IMR-90 (cell line): ENCODE measurements around the gene TEX52. TPM values are rescaled to one million over a fixed set of nuclear protein-coding genes. Genes with fewer than 3 reads are reported as not detected.

Experiments
- ATAC-seq: fragments of 200-7000 bp; cut with Tn5 transposase; 2 replicates; pipeline ENCODE4 v1.9.1; 2020; ENCODE audit warnings: low read depth, mild to moderate bottlenecking, moderate library complexity
- BruUV-seq: library from RNA; stranded (reverse); fragments of 400-500 nt; replicated peaks from 2 replicates; lab custom pipeline; 2021; lab: Mats Ljungman, UMichigan
- CTCF ChIA-PET: fragments of 300-600 bp; formaldehyde crosslinking; extraction: SDS; loops from one replicate; lab custom pipeline; 2021; ENCODE audit warnings: antibody characterized with exemption; lab: Yijun Ruan, JAX
- POLR2A ChIA-PET: fragments of 300-600 bp; sonication (Branson Sonifier 250); formaldehyde crosslinking; loops from one replicate; lab custom pipeline; 2022; ENCODE audit warnings: antibody characterized with exemption; ENCODE audit not compliant: unreplicated experiment; lab: Charles Lee
- DNase-seq: peaks from one replicate; pipeline ENCODE4 v3.0.0; 2013
- H2AFZ ChIP-seq: replicated peaks from 2 replicates; pipeline ENCODE3; 2013; ENCODE audit warnings: low read length, mild to moderate bottlenecking; ENCODE audit not compliant: poor library complexity
- H2AK5ac ChIP-seq: 2 replicates; pipeline ENCODE4 v1.6.1; 2013; ENCODE audit warnings: low read depth, low read length, inconsistent platforms
- H2AK9ac ChIP-seq: replicated peaks from 2 replicates; pipeline ENCODE3; 2013; ENCODE audit warnings: mild to moderate bottlenecking, low read depth, low read length, moderate library complexity; ENCODE audit not compliant: poor library complexity
- H2BK120ac ChIP-seq: 2 replicates; pipeline ENCODE4 v1.6.1; 2013; ENCODE audit warnings: low read depth, low read length, inconsistent platforms
- H2BK15ac ChIP-seq: 3 replicates; pipeline ENCODE4 v1.6.1; 2013; ENCODE audit warnings: low read depth, low read length, inconsistent platforms
- H2BK20ac ChIP-seq: 2 replicates; pipeline ENCODE4 v1.6.1; 2013; ENCODE audit warnings: low read depth, mild to moderate bottlenecking, inconsistent platforms, low read length, moderate library complexity
- H2BK5ac ChIP-seq: 2 replicates; pipeline ENCODE4 v1.6.1; 2013; ENCODE audit warnings: mild to moderate bottlenecking, low read depth, low read length, inconsistent platforms; ENCODE audit not compliant: poor library complexity, severe bottlenecking
- H3K14ac ChIP-seq: replicated peaks from 2 replicates; pipeline ENCODE4 v1.6.1; 2013; ENCODE audit warnings: low read depth, low read length, inconsistent platforms
- H3K18ac ChIP-seq: 2 replicates; pipeline ENCODE4 v1.6.1; 2013; ENCODE audit warnings: low read depth, low read length, control low read depth
- H3K23ac ChIP-seq: 2 replicates; pipeline ENCODE4 v1.6.1; 2013; ENCODE audit warnings: low read depth, low read length, inconsistent platforms
- H3K27ac ChIP-seq: 2 replicates; pipeline ENCODE4 v1.5.1; 2013; ENCODE audit warnings: mild to moderate bottlenecking, control low read depth, low read length; ENCODE audit not compliant: insufficient read depth
- H3K27me3 ChIP-seq: 2 replicates; pipeline ENCODE4 v1.6.1; 2013; ENCODE audit warnings: low read length; ENCODE audit not compliant: control insufficient read depth, insufficient read depth
- H3K36me3 ChIP-seq: 2 replicates; pipeline ENCODE4 v1.6.1; 2013; ENCODE audit warnings: low read length, mixed read lengths; ENCODE audit not compliant: control insufficient read depth, insufficient read depth
- H3K4ac ChIP-seq: 2 replicates; pipeline ENCODE4 v1.6.1; 2013; ENCODE audit warnings: low read depth, low read length, inconsistent platforms
- H3K4me1 ChIP-seq: 2 replicates; pipeline ENCODE4 v1.6.1; 2013; ENCODE audit warnings: low read length, mixed read lengths; ENCODE audit not compliant: control insufficient read depth, insufficient read depth
- H3K4me2 ChIP-seq: 2 replicates; pipeline ENCODE4 v1.6.1; 2013; ENCODE audit warnings: low read depth, mild to moderate bottlenecking, control low read depth, low read length, moderate library complexity
- H3K4me3 ChIP-seq: 2 replicates; pipeline ENCODE4 v1.5.1; 2013; ENCODE audit warnings: low read depth, mild to moderate bottlenecking, control low read depth, low read length, moderate library complexity; ENCODE audit not compliant: insufficient read depth
- H3K56ac ChIP-seq: 2 replicates; pipeline ENCODE4 v1.6.1; 2013; ENCODE audit warnings: low read length, inconsistent platforms; ENCODE audit not compliant: insufficient read depth; ENCODE audit errors: extremely low read depth
- H3K79me1 ChIP-seq, 2 experiments: 2 replicates each; pipeline ENCODE4 v1.6.1; 2013; ENCODE audit warnings: low read length in 2 of 2, inconsistent platforms in 1 of 2, low read depth in 1 of 2
- H3K9ac ChIP-seq: 2 replicates; pipeline ENCODE4 v1.6.1; 2013; ENCODE audit warnings: low read depth, low read length, control low read depth
- H3K9me1 ChIP-seq: 2 replicates; pipeline ENCODE4 v1.6.1; 2013; ENCODE audit warnings: low read length, inconsistent platforms; ENCODE audit not compliant: insufficient read depth
- H3K9me3 ChIP-seq: 2 replicates; pipeline ENCODE4 v1.6.1; 2013; ENCODE audit warnings: low read length; ENCODE audit not compliant: control insufficient read depth, insufficient read depth
- H4K20me1 ChIP-seq: 2 replicates; pipeline ENCODE4 v1.6.1; 2013; ENCODE audit warnings: low read length, inconsistent platforms; ENCODE audit not compliant: insufficient read depth
- H4K5ac ChIP-seq: 2 replicates; pipeline ENCODE4 v1.6.1; 2013; ENCODE audit warnings: mild to moderate bottlenecking, low read depth, low read length, control low read depth
- H4K8ac ChIP-seq, 2 experiments: 2 replicates each; pipeline ENCODE4 v1.6.1; 2013; ENCODE audit warnings: low read depth in 2 of 2, low read length in 2 of 2, control low read depth in 1 of 2, inconsistent platforms in 1 of 2
- H4K91ac ChIP-seq: 2 replicates; pipeline ENCODE4 v1.6.1; 2013; ENCODE audit warnings: low read depth, low read length, inconsistent platforms; ENCODE audit not compliant: insufficient read depth
- FOS ChIP-seq: fragments of 150-350 bp; IDR thresholded peaks from 2 replicates; pipeline ENCODE4 v1.6.1; 2016; ENCODE audit warnings: low read depth, low read length
- NFE2L2 ChIP-seq: fragments of 150-350 bp; IDR thresholded peaks from 2 replicates; pipeline ENCODE4 v1.6.1; 2016; ENCODE audit warnings: low read depth, mild to moderate bottlenecking, low read length
- RAD21 ChIP-seq: IDR thresholded peaks from 2 replicates; pipeline ENCODE4 v1.6.1; 2012; ENCODE audit warnings: low read length, improper control_type of control experiment
- SMC3 ChIP-seq: fragments of 150-350 bp; IDR thresholded peaks from 2 replicates; pipeline ENCODE4 v1.6.1; 2016; ENCODE audit warnings: low read depth, mild to moderate bottlenecking, antibody characterized with exemption, low read length, moderate library complexity
- WGBS, 2 experiments: methylation state at CpG; one replicate each; pipeline versions ENCODE4 v1.1.5 to v1.1.7; 2013; ENCODE audit warnings: missing lambda C conversion rate in 2 of 2; ENCODE audit not compliant: insufficient read length in 1 of 2; ENCODE audit errors: extremely low coverage in 2 of 2; 5-methylcytosine and 5-hydroxymethylcytosine counted together
- dilution Hi-C: fragments of 300-500 bp; cut with HindIII; formaldehyde crosslinking; loops from one replicate; pipeline ENCODE4 v1.14.3; 2018; ENCODE audit warnings: low sequenced_read_pairs; ENCODE audit not compliant: unreplicated experiment
- in situ Hi-C: fragments of 300-500 bp; cut with MboI; formaldehyde crosslinking; loops from 3 replicates; pipeline ENCODE4 v1.14.3; 2019; ENCODE audit warnings: low sequenced_read_pairs, inconsistent platforms, mixed read lengths
- intact Hi-C: fragments of 100-400 bp; cut with micrococcal nuclease; formaldehyde crosslinking; loops from 2 replicates; pipeline ENCODE4 v1.10.0; 2022
- polyA plus RNA-seq, 3 experiments: library from polyadenylated mRNA; depleted of rRNA; stranded (reverse); fragments of >200 nt; gene quantifications; 2 replicates each; pipeline ENCODE4 v1.2.3, GENCODE V29; 2012; ENCODE audit warnings: low replicate concordance in 1 of 3
- total RNA-seq: library from RNA; depleted of rRNA; stranded (reverse); fragments of >200 nt; gene quantifications from 2 replicates; pipeline ENCODE4 v1.2.3, GENCODE V29; 2012
- TF ChIP-seq, protein P1 (sequence below): conservative IDR thresholded peaks from 2 replicates; pipeline ENCODE4 v1.5.1; 2012; ENCODE audit warnings: mild to moderate bottlenecking, low read depth, low read length, improper control_type of control experiment

Gene TEX52
- total and polyA plus RNA-seq, 2 of the 4 experiments (the other 2 are of a cell fraction) = not detected

DNA sequence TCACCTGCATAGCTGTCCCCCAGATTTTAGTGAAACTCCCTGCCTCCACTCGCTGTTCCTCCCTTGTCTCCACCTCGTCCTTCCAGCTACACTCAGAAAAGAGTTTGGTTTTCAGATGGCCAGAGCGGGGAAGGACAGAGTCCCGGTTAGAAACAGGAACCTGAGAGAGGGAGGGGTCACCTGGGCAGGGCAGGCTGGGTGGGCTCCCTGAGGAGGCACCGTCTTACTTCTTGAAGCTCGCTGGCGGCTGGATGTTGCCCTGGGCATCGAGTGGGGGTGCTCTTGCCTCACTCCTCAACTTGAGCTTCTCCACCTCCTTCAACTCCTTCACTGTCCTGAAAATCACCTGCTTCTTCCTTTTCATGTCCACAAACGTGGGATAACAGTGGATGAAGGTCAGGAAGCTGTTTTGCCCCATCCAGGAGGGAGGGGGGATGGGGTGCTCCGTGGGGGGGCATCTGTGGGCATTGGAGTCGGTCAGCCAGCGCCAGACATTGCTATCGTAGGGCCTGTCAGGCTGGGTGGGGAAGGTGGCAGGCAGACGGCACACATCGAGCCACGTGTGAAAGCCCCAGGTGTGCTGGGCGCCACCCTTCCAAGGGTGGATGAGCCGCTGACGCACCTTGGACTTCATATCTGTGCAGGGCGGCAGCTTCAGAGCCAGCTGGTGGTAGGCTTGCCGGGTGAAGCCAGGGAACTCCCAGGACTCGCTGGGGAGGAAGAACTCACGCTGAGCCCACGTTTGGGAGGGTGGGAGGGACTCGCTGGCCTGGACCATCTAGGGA, 2.0 kb downstream of the TEX52 start (continued):
- no peak for TF ChIP-seq FOS

DNA sequence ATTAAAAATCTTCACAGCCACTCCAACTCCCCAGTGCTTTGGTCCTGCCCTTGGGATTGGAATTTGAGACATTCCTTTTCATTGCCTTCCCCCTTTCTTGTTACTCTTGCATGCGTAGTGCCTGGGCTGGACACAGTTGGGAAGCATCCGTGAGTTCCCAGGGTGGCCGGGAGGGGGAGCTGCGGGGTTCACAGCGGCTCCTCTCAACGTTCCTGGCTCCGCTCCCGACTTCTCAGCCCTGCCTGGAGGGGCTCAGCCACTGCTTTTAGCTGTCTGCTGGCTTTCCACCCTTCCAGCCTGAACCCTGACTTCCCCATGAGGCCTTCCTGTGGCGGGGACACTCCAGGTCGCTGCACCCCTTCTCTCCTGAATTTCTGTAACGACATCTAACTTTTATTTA, 3.2 kb downstream of the TEX52 start:
- no peak for TF ChIP-seq NFE2L2
- TF ChIP-seq SMC3 = peak; percentile 76
- TF ChIP-seq, protein P1, sequence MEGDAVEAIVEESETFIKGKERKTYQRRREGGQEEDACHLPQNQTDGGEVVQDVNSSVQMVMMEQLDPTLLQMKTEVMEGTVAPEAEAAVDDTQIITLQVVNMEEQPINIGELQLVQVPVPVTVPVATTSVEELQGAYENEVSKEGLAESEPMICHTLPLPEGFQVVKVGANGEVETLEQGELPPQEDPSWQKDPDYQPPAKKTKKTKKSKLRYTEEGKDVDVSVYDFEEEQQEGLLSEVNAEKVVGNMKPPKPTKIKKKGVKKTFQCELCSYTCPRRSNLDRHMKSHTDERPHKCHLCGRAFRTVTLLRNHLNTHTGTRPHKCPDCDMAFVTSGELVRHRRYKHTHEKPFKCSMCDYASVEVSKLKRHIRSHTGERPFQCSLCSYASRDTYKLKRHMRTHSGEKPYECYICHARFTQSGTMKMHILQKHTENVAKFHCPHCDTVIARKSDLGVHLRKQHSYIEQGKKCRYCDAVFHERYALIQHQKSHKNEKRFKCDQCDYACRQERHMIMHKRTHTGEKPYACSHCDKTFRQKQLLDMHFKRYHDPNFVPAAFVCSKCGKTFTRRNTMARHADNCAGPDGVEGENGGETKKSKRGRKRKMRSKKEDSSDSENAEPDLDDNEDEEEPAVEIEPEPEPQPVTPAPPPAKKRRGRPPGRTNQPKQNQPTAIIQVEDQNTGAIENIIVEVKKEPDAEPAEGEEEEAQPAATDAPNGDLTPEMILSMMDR = peak; percentile 86
- peak; percentile 69 for TF ChIP-seq RAD21
- intact Hi-C loops = loop anchor here (2.0 kb wide), 1 partner anchor 181 kb away; no protein-coding TSS in a partner anchor
- Histone ChIP-seq H2BK20ac (no peak overlapping the region), H2AK9ac (no peak overlapping the region), H2BK15ac (no peak overlapping the region), H3K4me2 (no peak overlapping the region), H3K14ac (no peak overlapping the region), H4K91ac (no peak overlapping the region), H3K23ac (no peak overlapping the region), H2AFZ (peak overlapping the region; percentile 82), H3K56ac (no peak overlapping the region), H3K9ac (no peak overlapping the region), H4K5ac (no peak overlapping the region), H4K20me1 (0 out of 2 replicates have a peak, but pooled peaks cover 2% of the 10 kb centered on the region), H3K79me1 (no peaks in the 10 kb centered on the region), H4K8ac (peak overlapping the region in 1 of 2 experiments; percentile 33; a peak in 1 of 4 replicates), H3K27ac (no peak overlapping the region), H2BK120ac (no peak overlapping the region), H3K9me3 (no peaks in the 10 kb centered on the region), H3K36me3 (peaks cover 2% of the 10 kb centered on the region; the same call in 1 of the 2 replicates), H3K4me1 (peaks cover 5% of the 10 kb centered on the region), H2BK5ac (no peak overlapping the region), H3K4me3 (no peak overlapping the region), H2AK5ac (no peak overlapping the region), H3K4ac (no peak overlapping the region), H3K18ac (no peak overlapping the region), H3K9me1 (peaks cover 4% of the 10 kb centered on the region; the same call in 1 of the 2 replicates), H3K27me3 (no peaks in the 10 kb centered on the region)
- dilution Hi-C loops = no loop called here
- ATAC-seq (peak; percentile 89), DNase-seq (peak; percentile 74)
- in situ Hi-C loops = loop anchor here (10.0 kb wide), 1 partner anchor 181 kb away; no protein-coding TSS in a partner anchor
- CTCF ChIA-PET = interaction anchor here (0.6 to 1.3 kb wide), 7 partner anchors 8 to 180 kb away, joined by 3 to 6 read pairs (median 4); partner anchors contain the start of genes NRIP2 and TULP3
- WGBS, 2 experiments = 0% methylated on average over 1 of the region's 11 CpGs; no CpG with 5 or more reads in 1 of the 2 experiments
- POLR2A ChIA-PET = no interaction called here
- BruUV-seq = no TSS peak
